ENCODE results near the gene CLIC4.
"Not testable (repeated sequence)": the region's sequence is repeated elsewhere in the genome, so short reads cannot be mapped to it uniquely, and the experiment has no call there.

The CLIC4 gene

GRCh38 chr1:24769656-24770651 is 24.7 kb downstream of the CLIC4 start:
- in situ Hi-C loops (cut with MboI; ENCODE audit: low sequenced_read_pairs) = no loop called here

GRCh38 chr1:24770881-24771280 is 25.6 kb downstream of the CLIC4 start:
- in situ Hi-C loops (cut with MboI; ENCODE audit: low sequenced_read_pairs) = no loop called here

DNA sequence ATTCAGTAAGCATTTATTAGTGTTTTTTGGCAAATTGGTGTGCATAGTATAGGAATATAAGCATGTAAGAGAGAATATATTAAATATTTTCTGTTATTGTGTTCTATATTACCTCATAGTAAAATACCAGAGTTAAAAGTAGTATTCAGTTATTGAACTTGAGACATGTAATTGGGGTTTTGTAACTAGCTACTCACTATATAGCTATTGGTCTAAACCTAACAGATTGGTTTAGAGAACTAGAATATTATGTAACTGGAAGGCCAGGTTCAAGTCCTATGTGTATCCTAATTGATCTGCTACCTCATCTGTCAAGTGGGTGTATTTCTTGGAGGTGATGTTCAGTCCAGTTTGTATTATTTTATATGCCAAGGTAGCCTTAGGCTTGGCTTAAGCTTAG is 26.3 kb downstream of the CLIC4 start:
- in situ Hi-C loops (cut with MboI; ENCODE audit: low sequenced_read_pairs) = no loop called here

DNA sequence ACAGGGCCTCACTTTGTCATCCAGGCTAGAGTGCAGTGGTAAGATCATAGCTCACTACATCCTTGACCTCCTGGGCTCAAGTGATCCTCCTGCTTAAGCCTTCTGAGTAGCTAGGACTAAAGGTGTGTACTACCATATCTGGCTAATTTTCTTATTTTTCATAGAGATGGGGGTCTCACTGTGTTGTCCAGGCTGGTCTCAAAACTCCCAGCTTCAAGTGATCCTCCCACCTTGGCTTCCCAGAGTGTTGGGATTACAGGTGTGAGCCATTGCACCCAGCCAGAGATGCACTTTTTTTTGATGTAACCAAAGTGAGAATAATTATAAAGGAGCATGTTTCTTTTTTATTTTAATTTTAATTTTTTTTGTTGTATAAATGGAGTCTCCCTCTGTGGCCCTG is 28.4 kb downstream of the CLIC4 start:
- in situ Hi-C loops (cut with MboI; ENCODE audit: low sequenced_read_pairs) = no loop called here

GRCh38 chr1:24775348-24775747 is 30.1 kb downstream of the CLIC4 start:
- in situ Hi-C loops (cut with MboI; ENCODE audit: low sequenced_read_pairs) = no loop called here

GRCh38 chr1:24775916-24776315 is 30.7 kb downstream of the CLIC4 start:
- in situ Hi-C loops (cut with MboI; ENCODE audit: low sequenced_read_pairs) = no loop called here

DNA sequence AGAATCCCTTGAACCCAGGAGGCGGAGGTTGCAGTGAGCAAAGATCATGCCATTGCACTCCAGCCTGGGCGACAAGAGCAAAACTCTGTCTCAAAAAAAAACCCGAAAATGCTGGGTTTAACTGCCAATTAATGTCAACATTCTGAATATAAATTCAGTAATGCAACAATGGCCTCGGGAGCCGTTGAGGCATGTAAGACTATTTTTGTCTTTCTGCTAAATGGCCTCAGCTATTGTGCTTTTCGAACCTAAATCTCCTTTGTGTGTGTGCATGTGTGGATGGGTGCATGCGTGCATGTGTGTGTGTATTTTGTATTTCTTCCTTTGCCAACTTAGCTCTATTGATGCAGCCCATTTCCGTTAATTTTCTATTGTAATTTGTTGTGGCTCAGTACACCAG is 31.6 kb downstream of the CLIC4 start:
- in situ Hi-C loops (cut with MboI; ENCODE audit: low sequenced_read_pairs) = no loop called here

GRCh38 chr1:24778141-24778540 is 32.9 kb downstream of the CLIC4 start:
- in situ Hi-C loops (cut with MboI; ENCODE audit: low sequenced_read_pairs) = no loop called here

GRCh38 chr1:24779199-24779598 is 34.0 kb downstream of the CLIC4 start:
- in situ Hi-C loops (cut with MboI; ENCODE audit: low sequenced_read_pairs) = not testable (repeated sequence)

DNA sequence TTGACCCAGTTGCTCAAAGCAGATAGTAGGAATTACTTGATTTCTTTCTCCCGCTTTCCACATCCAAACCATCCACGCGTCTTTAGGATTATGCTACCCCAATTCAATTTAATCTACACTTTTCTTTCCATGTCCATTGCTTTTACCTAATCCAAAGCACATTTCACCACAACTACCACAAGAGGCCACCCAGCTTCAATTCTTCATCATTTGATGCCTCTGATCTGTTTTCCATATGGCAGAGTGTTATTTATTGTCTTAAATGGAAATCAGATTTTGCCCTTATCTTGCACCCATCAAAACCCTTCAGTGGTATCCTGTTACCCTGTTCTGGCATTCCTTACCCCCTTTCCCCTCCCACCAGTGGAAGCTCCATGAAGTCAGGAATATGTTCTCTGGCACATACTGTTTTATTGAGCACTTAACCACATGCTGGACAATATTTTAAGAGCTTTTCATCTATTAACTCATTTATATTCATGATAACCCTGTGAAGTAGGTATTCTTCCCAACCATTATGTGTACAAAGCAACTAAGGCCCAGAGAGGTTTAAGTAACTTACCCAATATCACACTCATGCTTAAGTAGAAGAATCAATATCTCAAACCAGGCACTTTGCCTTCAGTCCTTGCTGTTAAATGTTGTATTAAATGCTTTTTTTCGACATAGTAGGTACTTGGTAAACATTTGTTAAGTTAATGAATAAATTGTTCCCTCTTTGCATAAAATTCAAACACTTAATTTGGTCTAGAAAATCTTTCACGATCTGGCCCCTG is 34.6 kb downstream of the CLIC4 start:
- in situ Hi-C loops (cut with MboI; ENCODE audit: low sequenced_read_pairs) = no loop called here

GRCh38 chr1:24780626-24781025 is 35.4 kb downstream of the CLIC4 start:
- in situ Hi-C loops (cut with MboI; ENCODE audit: low sequenced_read_pairs) = not testable (repeated sequence)

DNA sequence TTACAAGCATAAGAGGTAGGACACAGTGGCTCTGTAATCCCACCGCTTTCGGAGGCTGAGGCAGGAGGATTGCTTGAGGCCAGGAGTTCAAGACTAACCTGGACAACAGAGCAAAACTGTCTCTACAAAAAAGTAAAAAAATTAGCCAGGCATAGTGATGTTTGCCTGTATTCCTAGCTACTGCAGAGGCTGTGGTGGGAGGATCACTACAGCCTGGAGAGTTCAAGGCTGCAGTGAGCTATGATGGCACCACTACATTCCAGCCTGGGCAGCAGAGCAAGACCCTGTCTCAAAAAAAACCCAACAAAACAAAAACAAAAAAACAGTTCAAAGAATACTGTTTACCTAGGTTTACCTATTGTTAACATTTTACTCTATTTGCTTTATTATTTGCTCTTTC is 37.4 kb downstream of the CLIC4 start:
- in situ Hi-C loops (cut with MboI; ENCODE audit: low sequenced_read_pairs) = no loop called here

DNA sequence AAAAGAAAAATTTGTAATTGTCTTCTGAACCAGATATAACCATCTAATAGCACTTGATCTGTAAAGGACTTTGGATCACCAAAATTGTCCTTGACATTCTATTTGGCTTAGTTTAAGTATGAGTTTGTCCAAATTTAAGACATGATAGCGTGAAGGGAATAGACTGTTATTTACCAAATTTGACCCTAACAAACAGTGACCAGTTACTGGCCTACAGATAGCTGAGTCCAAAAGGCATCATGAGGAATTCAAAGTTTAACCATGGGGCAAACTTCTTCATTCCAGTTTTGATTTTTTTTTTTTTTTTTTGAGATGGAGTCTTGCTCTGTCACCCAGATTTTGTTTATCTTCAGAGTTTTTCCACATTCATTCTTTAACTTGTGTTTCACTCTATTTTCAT is 38.5 kb downstream of the CLIC4 start:
- in situ Hi-C loops (cut with MboI; ENCODE audit: low sequenced_read_pairs) = no loop called here

DNA sequence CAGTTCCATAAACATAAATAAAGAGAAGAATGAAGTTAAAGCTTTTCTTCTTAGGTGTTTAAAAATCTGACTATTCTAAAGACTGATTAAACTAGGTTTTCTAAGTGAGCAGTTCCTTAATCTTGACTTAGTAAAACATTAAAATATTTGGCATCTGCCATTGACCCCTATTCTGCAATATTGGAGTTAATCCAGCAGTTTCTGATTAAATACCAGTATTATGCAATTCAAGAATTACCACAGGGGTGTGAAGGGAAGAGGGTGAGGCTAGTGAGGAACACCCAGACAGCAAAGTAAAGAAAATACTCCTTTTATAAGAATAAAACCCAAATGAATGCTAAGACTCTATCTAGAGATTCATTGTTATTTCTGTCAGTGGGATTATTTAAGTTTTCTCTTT is 40.9 kb downstream of the CLIC4 start:
- in situ Hi-C loops (cut with MboI; ENCODE audit: low sequenced_read_pairs) = no loop called here

DNA sequence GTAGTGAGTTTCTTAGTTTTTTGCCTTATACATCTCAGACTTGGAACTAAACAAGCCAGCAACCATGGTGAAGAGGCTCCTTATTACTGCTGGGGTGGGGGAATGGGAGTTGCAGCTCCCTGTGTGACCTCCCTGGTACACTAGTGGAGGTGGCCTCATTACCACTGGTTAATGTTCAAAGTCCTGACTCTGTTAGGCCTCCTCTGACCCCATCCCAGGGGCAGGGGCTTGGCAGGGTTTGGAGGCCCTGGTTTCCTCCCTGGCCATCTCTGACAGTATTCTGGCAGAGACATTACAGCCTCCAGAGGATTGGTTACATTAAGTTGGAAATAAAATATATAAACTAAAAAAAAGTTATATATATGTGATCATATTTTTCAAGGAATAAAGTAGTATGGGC is 45.2 kb downstream of the CLIC4 start:
- in situ Hi-C loops (cut with MboI; ENCODE audit: low sequenced_read_pairs) = no loop called here

DNA sequence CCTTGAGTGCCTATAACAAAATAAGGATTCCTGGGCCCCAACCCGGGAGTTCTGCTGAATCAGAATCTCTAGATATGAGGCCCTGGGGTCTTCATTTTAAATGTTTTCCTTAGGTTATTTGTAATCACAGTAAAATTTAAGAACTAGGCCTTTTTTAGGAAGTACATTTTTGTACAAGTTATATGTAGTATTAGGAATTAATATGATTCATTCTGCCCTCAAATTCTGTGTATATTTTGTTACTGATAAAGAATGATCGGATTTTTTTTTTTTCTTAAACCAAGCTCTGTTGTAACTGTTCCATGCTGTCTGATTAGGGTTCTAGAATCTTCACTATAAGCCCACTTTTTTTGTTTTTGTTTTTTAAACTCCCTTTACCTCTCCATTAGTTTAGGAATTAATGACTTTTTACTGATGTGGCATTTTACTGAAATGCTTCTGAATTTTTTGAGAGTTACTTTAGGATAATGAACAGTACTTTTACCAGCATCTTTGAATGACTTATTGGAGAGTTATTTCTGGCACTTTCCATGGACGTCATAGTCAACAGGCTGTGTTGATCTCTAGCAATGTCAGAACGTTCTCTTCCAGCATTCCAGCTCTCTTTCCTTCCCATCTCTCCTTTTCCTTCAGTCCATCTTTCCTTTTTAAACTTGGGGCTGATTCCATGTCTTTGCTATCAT is 48.3 kb downstream of the CLIC4 start:
- in situ Hi-C loops (cut with MboI; ENCODE audit: low sequenced_read_pairs) = no loop called here

DNA sequence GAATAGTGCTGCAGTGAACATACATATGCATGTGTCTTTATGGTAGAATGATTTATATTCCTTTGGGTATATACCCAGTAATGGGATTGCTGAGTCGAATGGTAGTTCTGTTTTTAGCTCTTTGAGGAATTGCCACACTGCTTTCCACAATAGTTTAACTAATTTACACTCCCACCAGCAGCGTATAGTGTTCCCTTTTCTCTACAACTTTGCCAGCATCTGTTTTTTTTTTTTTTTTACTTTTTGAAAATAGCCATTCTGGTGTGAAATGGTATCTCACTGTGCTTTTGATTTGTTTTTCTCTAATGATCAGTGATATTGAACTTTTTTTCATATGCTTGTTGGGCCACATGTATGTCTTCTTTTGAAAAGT is 48.9 kb downstream of the CLIC4 start:
- in situ Hi-C loops (cut with MboI; ENCODE audit: low sequenced_read_pairs) = not testable (repeated sequence)

GRCh38 chr1:24795236-24795635 is 50.0 kb downstream of the CLIC4 start:
- in situ Hi-C loops (cut with MboI; ENCODE audit: low sequenced_read_pairs) = no loop called here

- in situ Hi-C loops (cut with MboI; ENCODE audit: low sequenced_read_pairs) = no loop called here
These were observed 51.3 kb downstream of the CLIC4 start for GRCh38 chr1:24796524-24796923.

DNA sequence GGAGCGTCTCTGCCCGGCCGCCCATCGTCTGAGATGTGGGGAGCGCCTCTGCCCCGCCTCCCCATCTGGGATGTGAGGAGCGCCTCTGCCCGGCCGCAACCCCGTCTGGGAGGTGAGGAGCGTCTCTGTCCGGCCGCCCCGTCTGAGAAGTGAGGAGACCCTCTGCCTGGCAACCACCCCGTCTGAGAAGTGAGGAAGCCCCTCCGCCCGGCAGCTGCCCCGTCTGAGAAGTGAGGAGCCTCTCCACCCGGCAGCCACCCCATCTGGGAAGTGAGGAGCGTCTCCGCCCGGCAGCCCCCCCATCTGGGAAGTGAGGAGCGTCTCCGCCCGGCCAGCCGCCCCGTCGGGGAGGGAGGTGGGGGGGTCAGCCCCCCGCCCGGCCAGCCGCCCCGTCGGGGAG is 54.0 kb downstream of the CLIC4 start:
- in situ Hi-C loops (cut with MboI; ENCODE audit: low sequenced_read_pairs) = not testable (repeated sequence)

DNA sequence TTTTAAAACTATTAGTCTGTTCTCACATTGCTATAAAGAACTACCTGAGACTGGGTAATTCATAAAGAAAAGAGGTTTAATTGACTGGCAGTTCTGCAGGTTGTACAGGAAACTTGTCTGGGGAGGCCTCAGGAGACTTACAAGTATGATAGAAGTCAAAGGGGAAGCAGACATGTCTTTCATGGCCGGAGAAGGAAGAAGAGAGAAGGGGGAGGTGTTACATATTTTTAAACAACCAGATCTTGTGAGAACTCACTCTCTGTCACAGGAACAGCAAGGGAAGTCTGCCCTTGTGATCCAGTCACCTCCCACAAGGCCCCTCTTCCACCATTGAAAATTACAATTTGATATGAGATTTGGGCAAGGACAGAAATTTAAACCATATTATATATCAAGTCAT is 55.9 kb downstream of the CLIC4 start:
- in situ Hi-C loops (cut with MboI; ENCODE audit: low sequenced_read_pairs) = no loop called here
